Myocyte (in vitro differentiated cells): ENCODE results near the gene SORD. TPM values are rescaled to one million over a fixed set of nuclear protein-coding genes. Genes with fewer than 3 reads are reported as not detected.
"Not testable (repeated sequence)": the region's sequence is repeated elsewhere in the genome, so short reads cannot be mapped to it uniquely, and the experiment has no call there.

Source experiments
- DNase-seq: peaks from one replicate; pipeline ENCODE4 v3.0.0-alpha.2; 2012; ENCODE audit warnings: low read depth
- polyA plus RNA-seq: library from polyadenylated mRNA; unstranded; fragments of >200 nt; gene quantifications from one replicate; pipeline ENCODE4 v1.2.1, GENCODE V29; 2012; ENCODE audit warnings: missing spikeins
- total RNA-seq: library from RNA; depleted of rRNA; stranded (reverse); fragments of >200 nt; gene quantifications from 2 replicates; pipeline ENCODE4 v1.2.3, GENCODE V29; 2014

SORD gene
- total RNA-seq = 8.3 and 11.2 TPM in 2 replicates
- polyA plus RNA-seq = 10.3 TPM

DNA sequence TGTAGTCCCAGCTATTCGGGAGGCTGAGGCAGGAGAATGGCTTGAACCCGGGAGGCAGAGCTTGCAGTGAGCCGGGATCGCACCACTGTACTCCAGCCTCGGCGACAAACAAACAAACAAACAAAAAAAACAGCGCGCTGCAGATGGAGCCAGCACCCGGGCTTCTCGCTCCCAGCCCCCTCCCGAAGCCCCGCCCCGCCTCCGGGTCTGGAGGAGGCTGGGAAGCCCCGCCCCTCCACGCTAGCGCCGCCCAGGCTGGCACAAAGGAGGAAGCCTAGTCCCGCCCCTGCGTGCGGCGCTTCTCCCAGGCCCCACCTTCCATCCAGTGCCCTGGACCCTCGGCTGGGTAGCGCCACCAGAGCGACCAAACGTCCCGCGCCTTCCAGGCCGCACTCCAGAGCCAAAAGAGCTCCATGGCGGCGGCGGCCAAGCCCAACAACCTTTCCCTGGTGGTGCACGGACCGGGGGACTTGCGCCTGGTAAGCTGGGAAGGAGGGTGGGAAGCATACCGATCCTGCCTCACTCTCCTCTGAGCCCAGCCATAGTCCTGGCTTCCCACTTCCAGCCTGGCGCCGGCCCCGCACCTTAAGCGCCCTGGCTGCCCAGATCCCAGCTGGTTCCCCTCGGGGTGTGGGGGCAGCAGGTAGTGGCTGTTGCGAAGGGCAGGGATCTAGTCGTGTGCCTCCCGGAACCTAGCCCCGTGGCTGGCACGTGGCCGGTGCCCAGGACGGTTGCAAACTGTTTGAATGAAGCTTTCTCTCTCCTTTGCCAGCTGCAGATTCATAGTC is at the start of gene SORD:
TSS of gene SORD (plus strand) at position 325 of the 788 bp plus-strand sequence. CDS start at position 414, 89 bp downstream.
- peak; percentile 91 for DNase-seq

DNA sequence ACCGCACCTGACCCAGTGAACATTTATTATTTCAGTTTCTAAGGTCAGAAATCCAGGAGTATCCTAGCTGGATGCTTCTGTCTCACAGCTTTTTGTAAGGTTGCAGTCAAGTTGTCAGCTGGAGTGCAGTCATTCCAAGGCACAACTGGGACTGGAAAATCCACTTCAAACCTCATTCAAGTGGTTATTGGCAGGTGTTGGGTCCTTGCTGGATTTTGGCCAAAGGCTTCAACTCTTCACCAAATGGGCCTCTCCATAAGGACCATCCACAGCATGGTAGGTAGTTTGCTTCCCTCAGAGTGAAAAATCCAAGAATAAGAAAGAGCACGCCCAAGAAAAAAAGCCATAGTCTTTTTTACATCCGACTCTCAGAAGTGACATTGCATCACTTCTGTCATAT is 46.8 kb upstream of the SORD start:
- not testable (repeated sequence) for DNase-seq

DNA sequence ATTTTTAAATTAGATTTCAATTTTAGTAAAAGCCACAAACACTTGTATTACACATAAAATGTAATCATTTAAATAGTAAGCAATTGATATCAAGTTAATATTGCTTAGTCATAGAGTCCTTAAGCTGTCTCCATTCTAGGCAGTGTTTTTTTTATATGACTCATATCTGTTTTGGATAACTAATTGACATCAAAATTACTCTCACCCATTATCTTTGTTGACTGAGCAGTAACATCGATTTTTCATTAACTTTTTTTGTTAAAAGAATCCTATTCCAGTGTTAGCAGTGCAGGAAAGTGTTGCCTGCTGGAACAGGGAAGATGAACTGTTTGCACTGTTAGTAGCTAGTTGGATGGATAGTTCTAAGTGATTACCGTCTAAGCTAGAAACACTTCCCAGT is 45.2 kb upstream of the SORD start:
- not testable (repeated sequence) for DNase-seq

DNA sequence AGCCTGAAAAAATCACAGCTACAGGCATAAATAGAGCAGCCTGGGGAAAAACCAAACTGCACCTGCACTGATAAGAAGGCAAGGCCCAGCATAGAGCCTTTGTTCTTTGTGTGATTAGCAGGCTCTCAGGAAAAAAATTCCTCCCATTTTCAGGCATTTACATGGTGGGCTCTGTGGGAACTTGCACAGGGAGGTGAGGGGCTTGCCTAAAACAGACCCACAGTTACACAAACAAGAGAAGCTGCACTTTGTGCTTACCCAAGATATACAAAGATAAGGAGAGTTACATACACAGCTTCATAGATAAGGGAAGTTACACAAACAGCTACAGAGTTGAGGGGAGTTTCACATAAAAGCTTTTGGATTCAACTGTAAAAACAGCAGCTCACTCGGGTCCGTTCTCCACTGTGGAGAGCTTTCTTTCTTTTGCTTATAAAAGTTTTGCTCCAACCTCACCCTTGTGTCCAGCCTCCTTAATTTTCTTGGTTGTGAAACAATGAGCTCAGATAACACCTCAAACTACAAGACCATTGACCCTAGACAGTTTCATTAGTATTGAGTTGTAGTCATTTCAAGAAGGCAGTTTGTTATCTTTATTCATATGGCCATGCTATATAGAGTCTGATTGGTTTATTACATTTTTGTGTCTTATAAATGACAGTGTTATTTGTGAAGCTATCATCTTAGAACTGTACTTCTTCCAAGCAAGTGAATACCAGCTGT is 43.2 kb upstream of the SORD start:
- DNase-seq = not testable (repeated sequence)

DNA sequence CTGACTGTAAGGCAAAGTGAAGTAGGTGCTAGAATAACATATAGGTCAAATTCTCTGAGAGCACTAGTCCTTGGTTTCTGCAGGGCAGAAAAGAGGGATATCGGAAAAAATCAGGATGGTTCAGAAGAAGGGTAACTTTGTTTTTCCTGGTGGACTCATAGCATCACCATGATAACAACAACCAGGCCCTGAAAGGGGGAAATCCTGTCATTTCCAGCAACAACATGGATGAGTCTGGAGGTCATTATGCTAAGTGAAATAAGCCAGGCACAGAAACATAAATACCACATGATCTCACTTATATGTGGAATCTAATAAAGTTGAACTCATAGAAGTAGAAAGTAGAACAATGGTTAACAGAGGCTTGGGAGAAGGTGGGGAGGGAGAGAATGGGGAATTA is 38.9 kb upstream of the SORD start:
- DNase-seq = not testable (repeated sequence)

DNA sequence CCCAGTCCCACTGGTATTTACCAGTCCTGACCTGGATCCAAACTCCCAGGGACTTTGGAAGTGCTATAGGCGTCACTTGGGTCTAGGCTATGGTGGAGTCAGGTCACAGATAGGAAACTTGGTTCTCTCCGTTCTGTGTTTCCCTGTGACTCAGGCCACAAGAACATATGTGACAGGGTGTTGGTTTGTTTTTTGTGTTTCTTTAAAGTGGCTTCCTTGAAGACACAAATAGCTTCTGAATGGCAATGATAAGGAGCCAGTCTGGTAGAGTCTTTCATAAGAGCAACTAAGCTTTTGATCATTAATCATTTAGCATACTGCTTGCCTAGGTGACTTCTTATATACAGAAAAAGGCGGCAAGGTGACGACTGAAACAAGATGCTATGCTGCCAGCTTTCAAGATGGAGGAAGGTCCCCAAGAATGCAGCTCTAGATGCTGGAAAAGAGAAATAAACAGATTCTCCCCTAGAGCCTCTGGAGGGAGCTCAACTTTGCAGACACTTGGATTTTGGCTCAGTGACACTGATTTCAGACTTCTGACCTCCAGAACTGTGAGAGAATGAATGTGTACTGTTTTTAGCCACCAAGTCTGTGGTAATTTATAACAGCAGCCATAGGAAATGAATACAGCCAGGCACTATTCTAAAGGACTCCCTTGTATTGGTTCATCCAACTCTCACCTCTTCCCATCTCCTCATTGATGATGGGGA is 36.5 kb upstream of the SORD start:
- DNase-seq = not testable (repeated sequence)

DNA sequence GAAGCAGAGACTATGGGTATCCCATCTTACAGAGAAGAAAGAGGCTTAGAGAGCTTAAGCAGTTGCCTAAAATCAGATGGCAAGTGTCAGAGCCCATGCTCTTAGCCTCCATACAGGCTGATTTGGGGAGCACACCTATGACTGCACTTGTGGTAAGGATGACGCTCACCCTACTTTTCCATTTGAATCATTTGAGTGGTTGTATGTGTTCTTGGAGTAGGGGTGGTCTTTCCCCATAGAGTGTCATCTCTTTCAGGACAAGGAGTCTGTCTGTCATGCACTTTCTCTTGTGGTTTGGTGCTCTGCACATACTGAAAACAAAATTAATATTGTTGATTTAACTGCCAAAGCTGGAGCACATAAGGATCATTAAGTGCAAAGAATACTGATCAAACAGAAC is 35.3 kb upstream of the SORD start:
- DNase-seq = not testable (repeated sequence)

DNA sequence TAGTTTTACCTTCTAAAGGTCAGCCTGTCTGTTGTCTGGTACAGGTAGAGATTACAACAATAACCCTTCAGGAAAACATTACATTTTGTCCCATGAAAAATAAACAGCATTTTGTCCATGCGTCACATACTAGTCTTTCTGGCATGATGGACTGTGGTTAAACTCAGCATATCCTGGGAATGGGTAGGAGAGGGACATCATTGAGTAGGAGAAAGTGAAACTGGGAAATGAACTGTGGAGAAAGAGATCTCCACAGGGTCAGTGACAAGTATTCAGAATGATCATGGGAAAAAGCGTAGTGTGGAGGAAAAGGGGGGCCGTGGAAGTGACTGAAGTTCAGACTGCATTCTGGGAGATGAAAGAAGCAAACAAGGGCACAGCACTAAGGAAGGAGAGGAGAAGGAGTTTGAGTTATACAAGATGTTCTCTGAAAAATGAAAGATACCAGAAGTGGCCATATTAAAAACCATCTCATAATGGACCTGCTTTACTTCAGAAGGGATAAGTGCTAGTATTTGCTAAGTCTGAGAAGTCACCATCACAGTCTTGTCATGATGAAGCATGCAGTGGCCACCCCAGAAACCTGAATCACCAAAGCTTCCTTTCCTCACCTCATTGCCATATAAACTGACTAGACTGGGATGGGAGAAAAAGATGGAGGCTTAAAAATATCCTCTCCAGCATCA is 34.7 kb upstream of the SORD start:
- DNase-seq = not testable (repeated sequence)

DNA sequence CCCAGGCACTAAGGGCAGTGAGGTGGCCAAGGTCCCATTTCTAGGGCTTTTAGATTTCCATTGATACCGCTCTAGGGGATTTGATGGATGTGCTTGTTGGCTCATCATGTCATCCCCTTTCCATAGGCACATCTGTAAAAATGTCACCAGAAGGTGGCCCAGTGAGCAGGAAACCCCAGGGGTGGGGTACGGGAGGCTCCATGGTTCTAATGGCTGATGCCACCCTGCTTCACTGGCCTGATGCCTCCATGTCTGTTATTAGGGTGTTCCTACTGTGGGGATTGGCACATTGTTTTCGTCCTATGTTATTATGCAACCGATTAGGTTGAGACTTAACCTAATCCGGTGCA is 34.1 kb upstream of the SORD start:
- DNase-seq = not testable (repeated sequence)

DNA sequence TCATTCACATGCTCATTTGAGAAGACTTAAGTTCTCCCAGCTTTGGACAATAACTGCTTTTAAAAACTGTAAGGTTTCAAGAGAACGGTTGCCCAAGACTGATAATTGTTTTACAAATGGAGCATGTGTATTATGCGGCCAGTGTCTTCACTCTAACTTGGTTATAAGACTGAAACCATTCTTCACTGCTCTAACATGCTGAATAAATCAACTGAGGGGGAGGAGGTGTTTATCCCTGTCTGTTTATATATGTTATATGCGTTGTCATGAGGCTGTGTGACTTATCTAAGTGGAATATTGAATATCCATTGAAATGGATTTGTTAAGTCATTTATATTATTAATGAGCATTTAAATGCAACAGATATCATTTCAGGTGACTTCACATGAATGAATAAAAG is 25.4 kb upstream of the SORD start:
- DNase-seq = not testable (repeated sequence)

DNA sequence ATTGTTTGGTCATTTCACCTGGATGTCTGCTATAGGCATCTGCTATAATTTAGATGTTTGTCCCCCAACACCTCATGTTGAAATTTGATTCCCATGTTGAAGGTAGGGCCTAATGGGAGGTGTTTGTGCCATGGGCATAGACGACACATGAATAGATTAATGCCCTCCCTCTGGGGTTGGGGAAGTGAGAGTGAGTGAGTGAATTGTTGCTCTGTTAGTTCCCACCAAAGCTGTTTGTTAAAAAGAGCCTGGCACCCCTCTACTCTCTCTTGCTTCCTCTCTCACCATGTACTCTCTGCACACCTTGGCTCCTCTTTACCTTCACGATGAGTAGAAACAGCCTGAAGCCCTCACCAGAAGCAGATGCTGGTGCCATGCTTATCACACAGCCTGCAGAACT is 23.9 kb upstream of the SORD start:
- DNase-seq = no peak

DNA sequence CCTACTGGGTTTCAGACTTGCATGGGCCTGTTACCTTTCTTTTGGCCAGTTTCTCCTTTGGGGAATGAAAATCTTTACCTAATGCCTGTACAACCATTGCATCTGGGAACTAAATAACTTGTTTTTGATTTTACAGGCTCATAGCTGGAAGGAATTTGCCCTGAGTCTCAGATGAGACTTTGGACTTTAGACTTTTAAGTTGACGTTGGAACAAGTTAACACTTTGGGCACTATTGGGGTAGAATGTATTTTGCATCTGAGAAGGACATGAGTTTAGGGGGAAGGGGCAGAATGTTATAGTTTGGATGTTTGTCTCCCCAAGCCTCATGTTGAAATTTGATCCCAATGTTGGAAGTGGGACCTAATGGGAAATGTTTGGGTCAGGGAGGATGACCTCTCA is 21.8 kb upstream of the SORD start:
- not testable (repeated sequence) for DNase-seq

DNA sequence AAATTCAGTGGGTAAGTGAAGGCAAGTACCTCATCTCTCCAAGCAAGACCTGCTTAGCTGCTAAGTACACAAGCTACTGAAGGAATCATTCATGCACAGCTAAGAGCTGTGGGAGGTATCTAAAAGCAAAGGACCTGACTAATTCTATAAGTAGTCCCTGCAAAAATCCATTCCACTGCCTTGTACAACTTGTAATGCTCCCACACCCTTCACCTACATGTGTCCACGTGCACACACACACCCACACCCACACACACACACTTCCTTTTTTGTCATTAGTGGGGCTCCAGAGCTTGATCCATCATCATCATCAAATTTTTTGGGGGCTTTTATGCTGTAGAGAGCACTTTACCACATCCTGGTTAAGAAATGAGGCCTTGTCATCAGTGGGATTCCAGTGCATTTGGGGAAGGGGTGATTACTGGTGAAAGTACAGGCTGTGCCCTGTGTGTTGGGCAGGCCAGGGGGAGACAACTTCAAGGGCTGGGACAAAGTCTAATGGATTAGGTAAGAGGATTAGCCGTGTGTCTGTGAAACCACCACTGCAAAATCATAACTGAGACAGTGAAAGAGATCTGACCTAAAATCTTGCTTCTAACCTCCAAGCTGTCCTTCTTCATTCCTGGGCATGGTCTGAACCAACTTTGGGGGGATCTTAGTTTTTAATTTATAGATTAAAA is 19.1 kb upstream of the SORD start:
- DNase-seq = not testable (repeated sequence)

DNA sequence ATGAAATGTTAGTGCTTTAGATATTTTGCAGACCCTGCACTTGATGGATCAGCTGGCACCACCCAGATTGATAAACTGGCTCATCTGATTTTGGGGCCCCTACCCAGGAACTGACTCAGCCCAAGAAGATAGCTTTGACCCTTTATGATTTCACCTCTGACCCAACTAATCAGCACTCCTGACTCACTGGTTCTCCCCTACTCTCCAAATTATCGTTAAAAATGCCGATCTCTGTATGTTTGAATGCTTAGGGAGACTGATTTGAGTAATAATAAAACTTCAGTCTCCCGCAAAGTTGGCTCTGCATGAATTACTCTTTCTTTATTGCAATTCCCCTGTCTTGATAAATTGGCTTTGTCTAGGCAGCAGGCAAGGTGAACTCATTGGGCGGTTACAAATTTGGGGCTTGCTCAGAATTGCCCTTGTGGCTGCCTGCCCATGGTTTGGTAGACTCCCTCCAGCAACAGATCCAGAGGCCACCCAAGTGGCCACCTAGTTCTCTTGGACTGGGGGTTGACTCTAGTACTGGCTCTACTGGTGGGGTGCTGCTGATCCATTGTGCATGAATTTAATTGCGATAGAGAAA is 18.3 kb upstream of the SORD start:
- not testable (repeated sequence) for DNase-seq

DNA sequence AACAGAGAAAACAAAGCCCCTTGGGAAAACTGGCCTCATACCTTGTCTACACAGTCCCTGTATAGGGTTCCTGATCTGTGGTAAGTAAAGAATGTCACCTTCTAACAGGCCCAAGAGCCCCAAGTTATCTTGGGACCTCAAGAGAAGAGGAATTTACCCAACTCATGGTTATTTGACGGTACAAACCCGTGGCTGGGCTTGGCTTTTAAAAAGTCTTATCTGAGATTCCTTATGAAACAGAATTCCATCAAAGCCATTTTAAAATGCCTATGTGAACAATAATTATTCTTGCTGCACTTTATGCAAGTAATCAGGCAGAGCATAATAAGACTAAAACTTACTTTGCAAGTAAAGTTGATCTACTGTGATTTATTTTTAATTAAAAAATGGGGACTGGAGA is 13.9 kb upstream of the SORD start:
- no peak for DNase-seq

DNA sequence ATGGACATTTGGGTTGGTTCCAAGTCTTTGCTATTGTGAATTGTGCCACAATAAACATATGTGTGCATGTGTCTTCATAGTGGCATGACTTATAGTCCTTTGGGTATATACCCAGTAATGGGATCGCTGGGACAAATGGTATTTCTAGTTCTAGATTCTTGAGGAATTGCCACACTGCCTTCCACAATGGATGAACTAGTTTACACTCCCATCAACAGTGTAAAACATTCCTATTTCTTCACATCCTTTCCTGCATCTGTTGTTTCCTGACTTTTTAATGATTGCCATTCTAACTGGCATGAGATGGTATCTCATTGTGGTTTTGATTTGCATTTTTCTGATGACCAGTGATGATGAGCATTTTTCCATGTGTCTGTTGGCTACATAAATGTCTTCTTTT is 7.9 kb upstream of the SORD start:
- not testable (repeated sequence) for DNase-seq

DNA sequence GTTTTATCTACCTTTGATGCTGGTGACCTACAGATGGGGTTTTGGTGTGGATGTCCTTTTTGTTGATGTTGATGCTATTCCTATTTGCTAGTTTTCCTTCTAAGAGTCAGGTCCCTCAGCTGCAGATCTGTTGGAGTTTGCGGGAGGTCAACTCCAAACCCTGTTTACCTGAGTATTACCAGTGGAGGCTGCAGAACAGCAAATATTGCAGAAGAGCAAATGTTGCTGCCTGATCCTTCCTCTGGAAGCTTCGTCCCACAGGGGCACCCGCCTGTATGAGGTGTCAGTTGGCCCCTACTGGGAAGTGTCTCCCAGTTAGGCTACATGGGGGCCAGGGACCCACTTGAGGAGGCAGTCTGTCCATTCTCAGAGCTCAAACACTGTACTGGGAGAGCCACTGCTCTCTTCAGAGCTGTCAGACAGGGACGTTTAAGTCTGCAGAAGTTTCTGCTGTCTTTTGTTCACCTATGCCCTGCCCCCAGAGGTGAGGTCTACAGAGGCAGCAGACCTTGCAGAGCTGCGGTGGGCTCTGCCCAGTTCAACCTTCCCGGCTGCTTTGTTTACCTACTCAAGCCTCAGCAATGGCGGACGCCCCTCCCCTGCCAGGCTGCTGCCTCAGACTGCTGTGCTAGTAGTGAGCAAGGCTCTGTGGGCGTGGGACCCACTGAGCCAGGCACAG is 2.6 kb upstream of the SORD start:
- not testable (repeated sequence) for DNase-seq

DNA sequence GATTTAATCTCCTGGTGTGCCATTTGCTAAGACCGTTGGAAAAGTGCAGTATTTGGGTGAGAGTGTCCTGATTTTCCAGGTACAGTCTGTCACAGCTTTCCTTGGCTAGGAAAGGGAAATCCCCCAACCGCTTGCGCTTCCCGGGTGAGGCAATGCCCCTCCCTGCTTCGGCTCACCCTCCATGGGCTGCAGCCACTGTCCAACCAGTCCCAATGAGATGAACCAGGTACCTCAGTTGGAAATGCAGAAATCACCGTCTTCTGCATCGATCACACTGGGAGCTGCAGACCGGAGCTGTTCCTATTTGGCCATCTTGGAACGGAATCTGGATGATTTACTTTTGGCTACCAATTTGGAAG is 2.1 kb upstream of the SORD start:
- DNase-seq = not testable (repeated sequence)

DNA sequence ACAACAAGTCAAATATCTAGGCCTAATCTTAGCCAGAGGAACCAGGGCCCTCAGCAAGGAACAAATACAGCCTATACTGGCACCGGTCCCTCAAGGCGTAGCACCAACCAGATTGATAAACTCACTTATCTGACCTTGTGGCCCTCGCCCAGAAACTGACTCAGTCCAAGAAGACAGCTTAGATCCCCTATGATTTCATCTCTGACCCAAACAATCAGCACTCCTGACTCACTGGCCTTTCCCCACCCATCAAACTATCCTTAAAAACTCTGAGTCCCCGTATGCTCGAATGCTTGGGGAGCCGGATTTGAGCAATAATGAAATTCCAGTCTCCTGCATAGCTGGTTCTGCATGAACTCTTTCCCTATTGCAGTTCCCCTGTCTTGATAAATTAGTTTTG is 1.6 kb upstream of the SORD start:
- DNase-seq = no peak

DNA sequence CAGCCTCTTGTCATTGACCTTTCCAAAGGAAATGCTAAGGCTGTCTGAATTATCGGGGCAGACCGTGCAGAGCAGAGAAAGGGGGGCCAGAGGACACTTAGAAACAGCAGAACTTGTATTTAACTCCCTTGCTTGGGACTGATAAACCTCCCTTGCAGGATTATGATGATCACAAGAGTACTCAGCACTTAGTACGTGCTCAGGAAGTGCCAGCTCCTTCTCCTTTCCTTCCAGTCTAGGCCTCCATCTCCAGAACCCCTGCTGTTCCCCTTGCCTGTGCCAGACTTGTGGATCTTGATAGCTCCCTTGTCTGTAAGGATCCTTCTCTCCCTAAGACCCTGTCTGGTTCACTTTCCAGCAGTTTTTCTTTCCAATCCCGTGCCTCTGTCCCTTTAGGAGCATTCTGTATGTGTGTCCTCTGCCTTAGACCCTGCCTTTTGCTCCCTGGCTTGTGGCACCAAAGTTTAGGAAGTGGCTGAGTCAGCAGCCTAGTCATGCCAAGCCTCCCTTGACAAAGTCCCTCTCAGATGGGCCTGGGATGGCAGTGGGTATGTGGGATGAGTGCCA is 747 bp downstream of the SORD start:
- DNase-seq = peak; percentile 16
